H1 (cell line): ENCODE data around the gene HILPDA.

ENCODE experiments used
- CHD2 ChIP-seq: IDR thresholded peaks from 2 replicates; pipeline ENCODE4 v1.6.1; 2012; ENCODE audit warnings: low read length, improper control_type of control experiment
- CTCF ChIP-seq, 3 experiments: IDR thresholded peaks; 1 replicate in 2 of 3; 2 replicates in 1 of 3; pipeline versions ENCODE4 v1.5.1 to v1.6.1; 2011; ENCODE audit warnings: low read length in 3 of 3, mild to moderate bottlenecking in 3 of 3, inconsistent platforms in 2 of 3, low read depth in 1 of 3, moderate library complexity in 1 of 3; ENCODE audit not compliant: insufficient read depth in 1 of 3; ENCODE audit errors: control extremely low read depth in 1 of 3
- EP300 ChIP-seq, 2 experiments: IDR thresholded peaks; 1 replicate in 1 of 2; 2 replicates in 1 of 2; pipeline ENCODE4 v1.6.1; 2011 to 2012; ENCODE audit warnings: low read depth in 2 of 2, low read length in 2 of 2, mild to moderate bottlenecking in 2 of 2, borderline replicate concordance in 1 of 2, inconsistent platforms in 1 of 2, moderate library complexity in 1 of 2
- HDAC6 ChIP-seq: IDR thresholded peaks from one replicate; pipeline ENCODE4 v1.7.1; 2012; ENCODE audit warnings: low read depth, mild to moderate bottlenecking, inconsistent platforms, low read length, moderate library complexity
- POLR2A ChIP-seq, 2 experiments: IDR thresholded peaks; 1 replicate in 1 of 2; 2 replicates in 1 of 2; pipeline ENCODE4 v1.6.1; 2011; ENCODE audit warnings: low read depth in 2 of 2, low read length in 2 of 2, mild to moderate bottlenecking in 2 of 2; ENCODE audit errors: control extremely low read depth in 1 of 2
- POLR2AphosphoS5 ChIP-seq: IDR thresholded peaks from 2 replicates; pipeline ENCODE4 v1.6.1; 2011; ENCODE audit warnings: low read depth, low read length
- RAD21 ChIP-seq, 2 experiments: IDR thresholded peaks in 1 of 2; conservative IDR thresholded peaks in 1 of 2; 2 replicates each; pipeline ENCODE4 v1.6.1; 2011; ENCODE audit warnings: low read depth in 2 of 2, low read length in 2 of 2, improper control_type of control experiment in 1 of 2, inconsistent platforms in 1 of 2, mild to moderate bottlenecking in 1 of 2, moderate library complexity in 1 of 2
- USF2 ChIP-seq: IDR thresholded peaks from 2 replicates; pipeline ENCODE4 v1.6.1; 2011; ENCODE audit warnings: low read length, improper control_type of control experiment

GRCh38 chr7:128443831-128444600, 11.7 kb upstream of the HILPDA start:
- no peak for TF ChIP-seq POLR2AphosphoS5
- no peak for TF ChIP-seq POLR2A (IDR thresholded peaks at IDR 0.05; ENCODE audit: control extremely low read depth in 1 of 2, low read depth in 2 of 2, low read length in 2 of 2)
- TF ChIP-seq HDAC6, result no peak
- no peak for TF ChIP-seq EP300 (IDR thresholded peaks at IDR 0.05; ENCODE audit: borderline replicate concordance in 1 of 2, low read depth in 2 of 2, low read length in 2 of 2)
- TF ChIP-seq USF2, result no peak
- no peak for TF ChIP-seq CHD2
- TF ChIP-seq CTCF (IDR thresholded peaks at IDR 0.05; ENCODE audit: control extremely low read depth in 1 of 3, insufficient read depth in 1 of 3, low read depth in 1 of 3, low read length in 3 of 3), result no peak
- TF ChIP-seq RAD21 (IDR thresholded peaks at IDR 0.05 in 1 of 2, conservative IDR thresholded peaks at IDR 0.05 in 1 of 2; ENCODE audit: low read depth in 2 of 2, low read length in 2 of 2), result no peak
